GM19467 (cell line): ENCODE results near the gene KCNMB3.

Source experiments
- ATAC-seq: cut with Tn5 transposase; IDR thresholded peaks from one replicate; pipeline ENCODE4 v1.9.1; 2021; ENCODE audit warnings: mild to moderate bottlenecking, moderate library complexity; ENCODE audit not compliant: unreplicated experiment

The KCNMB3 gene

DNA sequence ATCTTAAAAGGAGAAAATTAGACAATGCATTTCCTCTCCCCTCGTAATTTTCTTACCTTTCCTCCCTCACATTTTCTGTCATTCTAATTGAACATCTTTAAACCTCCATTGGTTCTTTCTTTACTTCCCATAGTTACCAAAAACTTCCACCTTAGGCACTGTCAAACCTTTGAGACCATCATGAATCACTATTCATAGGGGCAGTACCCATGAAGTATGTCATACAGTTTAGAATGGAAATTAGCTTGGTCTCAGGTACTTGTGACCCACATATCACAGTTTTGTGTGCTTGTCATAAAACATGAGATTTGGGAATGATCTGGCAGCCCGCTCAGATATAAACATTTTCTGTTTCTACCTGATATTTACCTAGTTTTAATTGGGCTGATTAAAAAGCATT lies 50.1 kb downstream of the KCNMB3 start:
- no peak for ATAC-seq

DNA sequence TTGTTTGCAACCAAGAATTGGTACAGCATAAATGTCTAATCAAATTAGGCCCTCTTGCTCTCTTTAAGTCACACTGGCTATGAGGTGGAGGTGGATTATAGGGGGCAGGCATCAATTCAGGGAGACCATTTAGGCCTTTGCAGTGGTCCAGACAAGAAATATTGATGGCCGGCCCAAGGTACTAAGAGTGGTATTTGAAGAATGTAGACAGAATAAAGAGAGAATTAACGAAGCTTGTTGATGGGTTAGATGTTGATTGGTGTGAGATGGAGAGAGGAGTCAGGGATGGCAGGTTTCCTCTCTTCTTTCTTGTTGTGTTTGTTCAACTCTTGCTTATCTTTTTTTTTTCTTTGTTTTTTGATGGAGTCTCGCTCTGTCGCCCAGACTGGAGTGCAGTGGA lies 54.2 kb downstream of the KCNMB3 start:
- ATAC-seq, result no peak

- peak; percentile 94 for ATAC-seq
Observed at GRCh38 chr3:179196098-179196497, 54.8 kb downstream of the KCNMB3 start.

DNA sequence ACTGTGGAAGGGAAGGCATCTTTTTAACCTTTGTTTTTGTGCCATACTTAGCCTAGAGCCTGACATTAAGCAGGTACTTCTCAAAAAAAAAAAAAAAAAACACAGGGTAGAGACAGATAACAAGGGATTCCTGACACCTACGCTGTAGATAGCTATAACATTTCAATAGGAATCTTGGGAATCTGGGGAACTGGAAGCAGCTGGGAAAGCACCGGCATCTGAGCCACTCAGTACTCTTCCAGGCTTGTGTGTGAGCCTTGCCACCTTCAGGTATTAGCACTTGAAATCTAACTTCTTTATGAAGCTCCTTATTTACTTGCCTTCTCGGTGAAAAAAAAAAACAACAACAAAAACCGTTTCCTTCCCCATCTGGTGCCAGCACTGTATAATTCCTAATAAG lies 56.0 kb downstream of the KCNMB3 start:
- no peak for ATAC-seq
